ENCODE measurements around the gene ATF7IP2. TPM values are rescaled to one million over a fixed set of nuclear protein-coding genes. Genes with fewer than 3 reads are reported as not detected.
"Not testable (repeated sequence)": the region's sequence is repeated elsewhere in the genome, so short reads cannot be mapped to it uniquely, and the experiment has no call there.

Gene ATF7IP2
- total RNA-seq, 1 donor from 2014 or later: 29.7 TPM

GRCh38 chr16:10505286-10505685, 119.4 kb downstream of the ATF7IP2 start:
- DNase-seq (ENCODE audit: low spot score); ATAC-seq: not testable (repeated sequence)

GRCh38 chr16:10509534-10510025, 123.7 kb downstream of the ATF7IP2 start:
- ATAC-seq (peak; percentile 96), DNase-seq (ENCODE audit: low spot score) (peak; percentile 85)

GRCh38 chr16:10510279-10510678, 124.4 kb downstream of the ATF7IP2 start:
- DNase-seq (ENCODE audit: low spot score): no peak
- no peak for ATAC-seq

- no peak for ATAC-seq
- DNase-seq (ENCODE audit: low spot score): no peak
Measured at GRCh38 chr16:10511829-10512228, 126.0 kb downstream of the ATF7IP2 start.

- ATAC-seq (peak; percentile 73), DNase-seq (ENCODE audit: low spot score) (peak; percentile 80)
Measured at GRCh38 chr16:10514369-10515055, 128.7 kb downstream of the ATF7IP2 start.

- DNase-seq (ENCODE audit: low spot score) (peak; percentile 85), ATAC-seq (peak; percentile 59)
Measured at GRCh38 chr16:10517868-10518267, 132.0 kb downstream of the ATF7IP2 start.

GRCh38 chr16:10518479-10519041, 132.7 kb downstream of the ATF7IP2 start:
- no peak for DNase-seq (ENCODE audit: low spot score)
- no peak for ATAC-seq

GRCh38 chr16:10519297-10519696, 133.4 kb downstream of the ATF7IP2 start:
- ATAC-seq: no peak
- no peak for DNase-seq (ENCODE audit: low spot score)

GRCh38 chr16:10519929-10520868, 134.3 kb downstream of the ATF7IP2 start:
- DNase-seq (ENCODE audit: low spot score): peak; percentile 93
- peak; percentile 79 for ATAC-seq

GRCh38 chr16:10520869-10521578, 135.2 kb downstream of the ATF7IP2 start:
- ATAC-seq (peak; percentile 42), DNase-seq (ENCODE audit: low spot score) (peak; percentile 68)

GRCh38 chr16:10521681-10522274, 135.9 kb downstream of the ATF7IP2 start:
- ATAC-seq: peak; percentile 66

GRCh38 chr16:10522966-10523365, 137.1 kb downstream of the ATF7IP2 start:
- no peak for ATAC-seq
- no peak for DNase-seq (ENCODE audit: low spot score)

More at GRCh38 chr16:10521681-10522274, 135.9 kb downstream of the ATF7IP2 start:
- DNase-seq (ENCODE audit: low spot score): peak; percentile 74

GRCh38 chr16:10525214-10525825, 139.5 kb downstream of the ATF7IP2 start:
- no peak for ATAC-seq
- no peak for DNase-seq (ENCODE audit: low spot score)

GRCh38 chr16:10526962-10527361, 141.1 kb downstream of the ATF7IP2 start:
- DNase-seq (ENCODE audit: low spot score) (no peak), ATAC-seq (no peak)

- ATAC-seq (peak; percentile 86), DNase-seq (ENCODE audit: low spot score) (no peak)
Measured at GRCh38 chr16:10528635-10529034, 142.8 kb downstream of the ATF7IP2 start.

GRCh38 chr16:10529895-10530669, 144.2 kb downstream of the ATF7IP2 start:
- DNase-seq (ENCODE audit: low spot score) (no peak), ATAC-seq (no peak)

- DNase-seq (ENCODE audit: low spot score) (no peak), ATAC-seq (no peak)
Measured at GRCh38 chr16:10530685-10531084, 144.8 kb downstream of the ATF7IP2 start.

- no peak for ATAC-seq
- DNase-seq (ENCODE audit: low spot score): no peak
Measured at GRCh38 chr16:10531582-10531981, 145.7 kb downstream of the ATF7IP2 start.
